Fibroblast of skin of right quadriceps (primary cell): Measurements from ENCODE around the gene ZNF503.

ENCODE experiments used
- DNase-seq: peaks from one replicate; pipeline ENCODE4 v3.0.0-alpha.2; 2013

ZNF503 gene, protein sequence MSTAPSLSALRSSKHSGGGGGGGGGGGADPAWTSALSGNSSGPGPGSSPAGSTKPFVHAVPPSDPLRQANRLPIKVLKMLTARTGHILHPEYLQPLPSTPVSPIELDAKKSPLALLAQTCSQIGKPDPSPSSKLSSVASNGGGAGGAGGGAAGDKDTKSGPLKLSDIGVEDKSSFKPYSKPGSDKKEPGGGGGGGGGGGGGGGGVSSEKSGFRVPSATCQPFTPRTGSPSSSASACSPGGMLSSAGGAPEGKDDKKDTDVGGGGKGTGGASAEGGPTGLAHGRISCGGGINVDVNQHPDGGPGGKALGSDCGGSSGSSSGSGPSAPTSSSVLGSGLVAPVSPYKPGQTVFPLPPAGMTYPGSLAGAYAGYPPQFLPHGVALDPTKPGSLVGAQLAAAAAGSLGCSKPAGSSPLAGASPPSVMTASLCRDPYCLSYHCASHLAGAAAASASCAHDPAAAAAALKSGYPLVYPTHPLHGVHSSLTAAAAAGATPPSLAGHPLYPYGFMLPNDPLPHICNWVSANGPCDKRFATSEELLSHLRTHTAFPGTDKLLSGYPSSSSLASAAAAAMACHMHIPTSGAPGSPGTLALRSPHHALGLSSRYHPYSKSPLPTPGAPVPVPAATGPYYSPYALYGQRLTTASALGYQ

DNA sequence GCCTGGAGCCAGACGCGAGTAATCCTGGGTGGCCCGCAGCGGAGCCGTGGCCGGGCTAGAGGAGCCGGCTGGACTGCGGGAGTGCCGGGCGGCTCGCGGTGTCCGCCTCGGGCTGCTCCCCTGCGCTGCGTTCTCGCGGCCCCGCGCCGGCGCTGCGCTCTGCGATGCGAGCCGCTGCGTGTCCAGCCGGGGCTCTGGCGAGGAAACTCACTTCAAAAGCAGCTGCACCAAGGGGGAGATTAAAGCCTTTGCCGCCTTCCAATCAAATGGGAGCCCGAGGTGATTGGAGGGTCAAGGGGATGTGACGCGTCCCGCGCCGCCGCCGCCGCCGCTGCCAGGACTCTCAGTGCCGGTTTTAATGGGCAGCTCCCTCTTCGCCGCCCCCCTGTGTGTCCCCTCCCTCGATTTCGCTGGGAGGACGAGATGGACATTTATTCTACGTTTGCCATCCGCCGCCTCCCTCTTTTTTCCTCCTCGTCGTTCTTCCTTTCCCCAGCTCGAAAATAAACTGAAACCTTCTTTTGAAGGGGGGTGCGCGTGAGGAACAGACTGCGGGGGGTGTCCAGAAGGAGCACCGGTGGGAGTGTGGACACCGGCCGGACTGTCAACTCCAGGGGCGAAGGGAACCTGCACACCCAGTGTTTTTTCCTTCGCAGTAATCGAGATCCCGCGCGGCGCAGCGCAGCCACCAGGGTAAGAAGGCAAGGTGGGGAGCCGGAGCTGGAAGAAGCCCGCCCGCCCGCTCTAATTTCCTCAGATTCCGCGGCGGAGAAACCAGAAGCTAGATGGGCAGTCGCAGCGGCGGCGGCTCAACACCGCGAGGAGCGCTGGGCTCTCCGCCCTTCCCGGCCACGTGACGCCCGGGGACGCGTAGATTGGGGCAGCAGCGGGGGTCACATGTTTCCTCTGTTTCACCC lies at the start of gene ZNF503:
TSS of gene ZNF503 (minus strand) at position 196 of the 917 bp plus-strand sequence. CDS start 345 bp downstream, outside the sequence.
- DNase-seq: peak; percentile 99

DNA sequence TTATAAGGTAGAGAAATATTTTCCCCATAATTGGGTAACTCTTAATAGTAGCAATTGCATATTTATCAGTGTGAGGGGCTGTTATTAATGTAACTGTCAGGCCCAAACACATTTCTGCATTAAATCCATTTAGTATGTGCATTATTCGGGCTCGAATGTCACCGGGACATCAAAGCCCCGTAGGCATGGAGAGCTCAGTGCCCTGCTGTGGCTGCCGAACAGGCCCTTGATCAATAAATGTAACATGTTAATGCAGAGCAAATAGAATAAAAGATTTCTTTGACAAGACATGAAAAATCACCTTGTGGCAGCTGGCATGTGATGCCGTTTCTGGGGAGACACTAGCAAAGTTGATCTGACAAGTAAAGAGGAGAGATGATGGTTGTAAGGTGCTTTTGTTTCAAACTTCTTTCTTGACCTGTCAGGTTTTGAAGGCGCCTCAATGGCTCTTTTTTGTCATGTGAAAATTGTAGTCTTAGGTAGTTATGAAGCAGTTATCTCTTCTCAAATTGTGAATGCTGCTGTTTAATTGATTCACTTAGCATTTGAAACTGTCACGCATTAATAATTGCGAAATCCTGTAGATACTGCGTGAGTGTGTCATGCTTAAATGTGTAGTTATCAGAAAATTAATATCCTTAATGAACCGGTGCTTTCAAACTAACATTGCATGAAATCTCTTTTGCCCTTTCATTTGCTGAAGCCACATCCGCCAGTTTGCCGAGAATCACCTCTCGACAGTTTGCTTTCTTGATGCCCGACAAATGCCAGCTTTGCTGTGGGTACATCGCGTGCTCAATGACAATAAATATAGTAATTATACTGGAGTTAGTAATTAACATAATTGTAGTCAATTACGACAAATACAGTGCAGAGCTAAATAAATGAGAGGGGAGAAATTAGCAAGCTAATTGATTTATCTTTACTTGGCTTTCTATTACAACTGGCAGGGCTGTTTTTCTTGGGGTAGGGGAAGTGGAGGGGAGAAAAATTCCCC lies 49.4 kb upstream of the ZNF503 start:
- no peak for DNase-seq

DNA sequence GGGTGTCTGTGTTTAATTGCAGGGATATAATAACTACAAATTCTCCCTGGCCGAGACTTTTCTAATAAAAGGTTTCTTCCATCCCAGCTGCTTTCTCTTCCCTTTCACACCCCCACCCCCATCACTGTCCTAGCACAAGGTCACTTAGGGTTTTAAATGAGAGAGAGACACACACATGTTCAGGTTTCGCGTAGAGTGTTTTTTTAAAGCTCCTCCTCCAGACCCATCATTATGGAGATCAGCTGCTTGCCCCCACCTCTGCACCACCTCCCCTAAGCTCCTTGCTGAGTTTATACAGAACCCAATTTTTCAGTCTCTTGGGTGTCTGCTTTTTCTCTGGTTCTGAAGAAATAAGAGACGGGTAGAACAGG lies 48.5 kb upstream of the ZNF503 start:
- no peak for DNase-seq

DNA sequence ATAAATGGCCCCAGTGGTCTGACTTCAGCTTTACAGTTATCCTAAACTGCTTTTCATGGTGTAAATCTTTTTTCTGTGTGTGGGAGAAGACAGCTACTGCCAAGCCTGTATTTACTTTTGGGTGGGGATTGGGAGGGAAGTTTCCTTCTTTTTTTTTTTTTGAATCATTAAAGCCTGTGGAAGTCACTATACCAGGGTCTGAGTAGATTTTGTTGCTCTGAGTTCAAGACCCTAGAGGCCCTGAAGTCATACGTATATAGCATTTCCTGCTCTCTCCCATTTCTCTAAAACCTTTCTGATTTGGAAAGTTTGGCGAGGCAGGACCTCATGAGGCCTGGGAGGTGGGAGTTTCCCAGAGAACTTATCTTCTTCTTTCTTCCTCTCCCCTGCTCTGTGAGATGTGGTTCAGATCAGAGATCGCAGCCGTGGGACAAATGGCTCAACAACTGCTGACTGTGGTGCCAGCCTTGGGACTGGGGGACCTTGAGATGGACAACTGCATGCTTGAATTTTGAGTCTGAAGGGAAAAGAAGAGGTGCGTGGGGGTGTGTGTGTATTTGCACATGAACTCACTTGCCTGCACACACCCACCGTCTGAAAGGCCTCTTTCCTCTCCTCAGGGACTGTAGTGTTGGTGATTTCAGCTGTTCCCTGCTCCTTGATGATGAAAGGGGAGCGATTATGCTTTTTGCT lies 48.0 kb upstream of the ZNF503 start:
- no peak for DNase-seq

DNA sequence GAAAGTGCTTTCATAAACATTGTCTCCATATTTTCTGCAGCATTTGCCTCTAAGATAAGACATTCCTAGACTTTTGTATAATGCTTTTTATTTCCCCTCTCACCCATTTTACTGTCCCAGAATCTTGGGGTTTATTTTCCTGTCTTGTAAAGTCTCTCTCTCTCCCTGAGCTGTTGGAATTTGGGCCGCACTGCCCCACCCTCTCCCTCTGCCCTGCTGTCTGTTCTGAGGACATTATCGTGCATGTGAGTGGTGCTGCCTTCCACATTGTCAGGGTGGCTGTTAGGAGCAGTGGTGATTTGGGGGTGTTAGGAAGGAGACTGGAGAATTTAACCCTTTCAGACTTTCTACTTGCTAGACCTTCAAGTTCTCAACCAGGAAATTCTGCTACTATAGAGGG lies 46.6 kb upstream of the ZNF503 start:
- DNase-seq: no peak

DNA sequence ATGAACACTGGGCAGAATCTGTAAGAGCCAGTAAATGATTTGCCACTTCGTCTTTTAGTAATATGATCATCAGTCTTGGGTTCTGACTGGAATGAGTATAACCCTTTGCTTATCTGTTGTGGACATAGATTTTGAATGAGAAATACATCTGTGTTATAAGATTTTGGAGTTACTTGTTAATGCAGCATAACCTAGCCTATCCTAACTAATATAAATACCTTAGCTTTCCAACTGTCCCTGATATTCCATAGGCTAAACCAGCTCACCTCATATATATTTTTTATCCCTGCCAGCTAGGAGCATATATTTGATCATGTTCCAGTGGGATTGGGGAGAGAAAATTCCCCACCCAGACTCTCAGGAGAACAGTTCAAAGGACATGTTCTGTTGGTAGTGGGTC lies 44.9 kb upstream of the ZNF503 start:
- no peak for DNase-seq

DNA sequence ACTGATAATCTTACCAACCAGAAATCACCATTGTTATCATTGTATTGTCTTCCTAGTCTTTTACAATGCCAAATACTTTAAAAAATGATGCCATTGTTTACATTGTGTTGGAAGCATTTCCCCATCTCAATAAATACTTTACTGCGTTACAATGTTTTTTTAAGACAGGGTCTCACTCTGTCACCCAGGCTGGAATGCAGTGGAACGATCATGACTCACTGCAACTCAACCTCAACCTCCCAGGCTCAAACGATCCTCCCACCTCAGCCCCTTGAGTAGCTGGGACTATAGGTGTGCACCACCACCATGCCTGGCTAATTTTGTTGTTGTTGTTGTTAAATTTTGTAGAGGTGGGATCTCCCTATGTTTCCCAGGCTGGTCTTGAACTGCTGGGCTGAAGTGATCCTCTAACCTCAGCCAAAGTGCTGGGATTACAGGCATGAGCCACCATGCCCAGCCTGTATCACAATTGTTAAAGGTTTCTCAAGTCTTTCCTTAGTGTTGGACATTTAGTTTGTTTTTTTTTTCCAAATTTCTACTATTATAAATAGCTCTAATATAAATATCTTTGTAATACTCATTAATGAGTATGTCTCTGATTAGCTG lies 43.3 kb upstream of the ZNF503 start:
- DNase-seq: no peak

DNA sequence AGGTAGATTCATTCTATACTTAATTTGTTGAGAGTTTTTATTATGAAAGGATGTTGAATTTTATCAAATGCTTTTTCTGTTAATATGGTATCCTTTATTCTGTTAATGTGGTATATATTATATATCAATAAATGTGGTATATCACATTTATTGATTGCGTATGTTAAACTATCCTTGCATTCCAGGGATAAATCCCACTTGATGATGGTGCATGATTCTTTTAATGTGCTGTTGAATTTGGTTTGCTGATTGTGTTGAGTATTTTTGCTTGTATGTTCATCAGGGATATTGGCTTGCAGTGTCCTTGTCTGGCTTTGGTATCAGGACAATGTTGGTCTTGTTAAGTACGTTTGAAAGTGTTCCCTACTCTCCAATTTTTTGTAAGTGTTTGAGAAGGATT lies 41.8 kb upstream of the ZNF503 start:
- no peak for DNase-seq

DNA sequence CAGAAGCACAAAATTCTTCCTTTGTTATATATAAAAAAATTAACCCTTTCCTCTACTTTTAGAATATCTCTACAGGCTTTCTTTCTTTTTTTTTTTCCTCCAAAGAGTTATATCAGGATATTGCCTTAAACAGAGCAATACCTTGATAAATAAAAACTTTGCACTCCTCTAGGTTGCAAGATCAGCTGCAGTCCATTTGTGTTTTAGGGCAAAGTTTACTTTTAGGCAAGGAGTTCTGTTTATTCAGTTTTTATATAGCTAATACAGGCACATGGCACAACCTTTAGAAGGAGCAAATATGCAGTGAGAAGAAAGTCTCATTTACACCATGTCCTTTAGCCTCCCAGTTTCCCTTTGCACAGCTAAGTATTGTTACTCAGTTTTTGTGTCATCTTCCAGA lies 40.1 kb upstream of the ZNF503 start:
- DNase-seq: no peak

DNA sequence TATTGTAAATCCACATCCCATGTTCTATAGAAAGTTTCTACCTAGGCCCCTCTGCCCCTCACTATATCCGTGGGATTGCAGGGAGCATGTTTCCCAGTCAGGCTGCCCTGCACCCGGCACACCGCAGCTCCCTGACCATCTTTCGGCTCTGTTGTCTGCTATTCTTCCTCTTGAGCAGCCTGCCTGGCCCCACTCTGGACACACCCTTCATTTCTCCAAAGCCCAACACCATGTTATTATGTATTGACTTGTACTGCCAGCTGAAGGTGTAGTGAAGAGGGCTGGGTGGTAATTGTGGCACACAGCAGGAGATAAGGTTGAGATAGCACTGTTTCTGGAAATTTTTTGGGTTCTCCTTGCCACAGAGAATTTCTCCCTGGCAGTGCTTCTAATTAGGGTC lies 39.6 kb upstream of the ZNF503 start:
- DNase-seq: no peak

DNA sequence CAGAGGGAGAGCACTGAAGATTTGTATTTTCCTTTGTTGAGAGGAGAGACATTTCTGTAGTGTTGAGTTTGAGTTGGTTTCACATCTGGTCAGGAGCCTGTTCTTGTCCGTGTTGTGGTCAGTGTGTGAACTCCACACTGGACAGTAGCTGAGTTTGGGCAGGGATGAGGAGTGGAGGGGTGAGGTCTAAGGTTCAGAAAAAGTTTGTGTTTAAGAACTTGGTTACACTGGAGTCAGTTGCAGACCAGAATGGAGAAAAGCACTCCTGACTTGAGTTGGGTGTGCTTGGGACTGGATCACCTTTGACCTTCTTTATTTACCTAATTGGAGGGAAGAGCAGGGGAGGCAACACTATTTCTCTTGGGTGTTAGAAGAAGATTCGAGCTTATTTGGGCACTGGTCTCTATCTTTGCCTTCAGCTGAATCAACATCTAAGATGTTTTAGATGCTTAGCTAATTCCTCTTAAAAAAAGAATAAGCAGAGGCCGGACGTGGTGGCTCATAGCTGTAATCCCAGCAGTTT lies 38.8 kb upstream of the ZNF503 start:
- no peak for DNase-seq

DNA sequence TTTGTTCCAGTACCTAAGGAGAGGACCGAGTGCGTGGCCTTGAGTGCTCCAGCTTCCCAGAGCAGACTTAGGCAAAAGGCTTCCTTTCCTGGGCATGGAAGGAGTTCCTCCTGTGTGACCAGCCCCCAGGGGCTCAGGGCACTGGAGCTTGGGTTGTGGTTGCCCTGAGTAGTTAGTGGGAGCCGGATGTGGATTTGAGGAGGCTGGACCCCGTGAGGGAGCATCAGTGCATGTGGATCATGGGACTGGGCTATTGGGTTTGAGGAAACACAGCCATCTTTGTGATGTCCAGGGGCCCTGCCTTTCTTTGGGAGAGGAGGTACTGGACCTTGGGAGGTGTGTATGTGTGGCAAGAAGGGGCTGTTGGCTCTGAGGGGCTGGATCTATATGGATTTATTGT lies 38.2 kb upstream of the ZNF503 start:
- no peak for DNase-seq

DNA sequence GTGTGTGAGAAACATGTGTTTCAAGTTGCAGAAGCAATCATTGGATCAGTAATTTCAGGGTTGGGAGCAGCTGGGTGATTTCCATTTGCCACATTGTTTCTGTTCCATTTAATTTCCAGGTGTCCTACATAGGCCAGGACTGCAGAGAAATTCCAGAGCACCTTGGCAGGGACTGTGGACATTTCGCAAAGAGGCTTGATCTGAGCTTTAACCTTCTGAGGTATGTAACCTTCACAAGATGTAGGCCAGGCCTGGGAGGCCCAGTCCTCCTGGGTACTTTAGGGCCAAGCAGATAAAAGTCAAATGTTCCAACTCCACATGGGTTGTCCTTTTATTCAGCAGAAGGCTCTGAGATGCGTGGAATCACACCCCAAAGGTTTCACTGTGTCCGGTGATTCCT lies 36.7 kb upstream of the ZNF503 start:
- DNase-seq: no peak

DNA sequence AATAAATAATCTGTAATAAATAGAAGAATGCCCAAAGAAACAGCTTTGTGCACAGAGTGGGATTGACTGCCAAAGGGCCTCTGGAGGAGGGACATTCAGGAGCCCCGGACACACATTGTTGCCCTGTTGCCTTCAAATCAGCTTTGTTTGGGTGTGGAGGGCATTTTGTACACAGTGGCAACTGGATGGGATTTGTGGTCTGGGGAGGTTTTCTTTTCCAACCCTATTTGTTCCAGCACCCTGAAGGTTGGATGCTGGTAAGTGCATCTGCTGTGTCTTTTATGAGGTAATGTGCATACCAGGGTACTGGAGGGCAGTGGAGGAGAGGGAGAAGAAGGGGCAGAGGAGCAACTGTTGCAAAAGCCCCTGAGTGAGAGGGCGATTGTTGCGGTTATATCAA lies 36.1 kb upstream of the ZNF503 start:
- DNase-seq: no peak

DNA sequence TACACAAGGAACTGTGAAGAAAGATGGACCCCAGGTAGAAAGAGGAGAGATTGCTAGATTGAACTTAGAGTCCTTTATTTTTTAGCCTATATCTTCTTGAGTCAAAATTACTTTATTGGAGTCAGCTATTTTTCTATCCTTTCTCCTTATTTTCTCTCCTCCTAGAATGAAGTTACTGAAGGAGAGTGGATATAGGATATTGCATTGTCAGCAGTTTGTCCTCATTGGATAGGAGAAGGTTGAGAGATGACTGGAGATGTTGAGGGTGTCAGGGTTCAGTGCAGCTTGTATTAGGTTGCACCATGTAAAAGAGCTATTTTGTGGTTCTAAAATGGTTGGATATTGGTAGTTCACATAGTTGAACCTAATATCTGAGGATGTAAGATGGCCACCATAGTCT lies 35.3 kb upstream of the ZNF503 start:
- DNase-seq: no peak

DNA sequence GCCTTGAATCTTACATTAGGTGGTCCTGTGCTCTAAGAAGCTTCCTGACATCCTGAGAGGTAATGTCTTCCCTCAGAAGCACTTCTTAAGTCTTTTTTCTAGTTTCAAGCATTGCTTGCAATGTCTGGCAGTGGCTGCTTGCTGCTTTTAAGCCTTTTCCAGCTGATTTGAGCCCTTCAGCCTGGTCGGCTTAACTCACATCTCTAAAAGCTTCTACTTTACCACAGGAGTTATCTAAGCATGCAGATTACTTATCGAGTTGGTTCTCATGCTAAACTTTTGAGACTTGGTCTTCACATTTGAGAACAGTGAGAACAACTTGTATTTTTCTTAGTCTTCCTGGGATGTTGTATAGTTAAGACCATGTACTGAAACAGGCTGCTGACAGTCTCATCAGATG lies 33.7 kb upstream of the ZNF503 start:
- no peak for DNase-seq

DNA sequence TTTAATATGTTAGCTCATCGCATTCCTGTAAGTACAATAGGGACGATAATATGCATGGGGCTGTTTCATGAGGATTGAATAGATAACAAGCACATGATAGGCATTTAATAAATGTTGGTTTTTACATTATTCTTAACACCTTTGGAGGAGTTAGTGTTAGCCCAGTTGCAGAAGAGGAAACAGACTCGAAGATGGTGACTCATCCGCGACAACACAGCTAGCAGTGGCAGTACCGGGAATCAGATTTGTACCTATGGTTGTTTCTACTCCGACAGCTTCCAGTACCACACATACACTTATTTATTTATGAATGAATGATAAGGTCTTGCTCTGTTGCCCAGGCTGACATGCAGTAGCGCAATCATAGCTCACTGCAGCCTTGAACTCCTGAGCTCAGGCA lies 32.7 kb upstream of the ZNF503 start:
- no peak for DNase-seq

DNA sequence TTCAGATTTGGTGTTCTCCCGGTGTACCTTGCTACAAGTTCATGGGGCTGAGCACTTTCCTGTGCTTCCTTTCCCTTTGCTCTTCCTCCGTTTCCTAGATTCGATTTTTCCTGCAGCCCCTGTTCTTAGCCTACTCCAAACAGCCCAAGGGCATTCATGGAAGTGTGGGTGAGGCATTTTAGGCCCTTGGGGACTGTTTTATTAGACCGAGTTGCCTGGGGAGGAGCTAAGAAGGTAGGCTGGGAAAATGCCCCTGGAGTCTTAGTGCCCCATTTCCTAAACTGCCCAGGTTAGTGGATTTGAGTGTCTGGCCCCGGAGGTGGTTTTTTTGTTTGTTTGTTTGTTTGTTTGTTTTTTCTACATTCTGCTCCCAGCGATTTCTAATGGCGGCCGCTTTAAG lies 31.7 kb upstream of the ZNF503 start:
- no peak for DNase-seq

DNA sequence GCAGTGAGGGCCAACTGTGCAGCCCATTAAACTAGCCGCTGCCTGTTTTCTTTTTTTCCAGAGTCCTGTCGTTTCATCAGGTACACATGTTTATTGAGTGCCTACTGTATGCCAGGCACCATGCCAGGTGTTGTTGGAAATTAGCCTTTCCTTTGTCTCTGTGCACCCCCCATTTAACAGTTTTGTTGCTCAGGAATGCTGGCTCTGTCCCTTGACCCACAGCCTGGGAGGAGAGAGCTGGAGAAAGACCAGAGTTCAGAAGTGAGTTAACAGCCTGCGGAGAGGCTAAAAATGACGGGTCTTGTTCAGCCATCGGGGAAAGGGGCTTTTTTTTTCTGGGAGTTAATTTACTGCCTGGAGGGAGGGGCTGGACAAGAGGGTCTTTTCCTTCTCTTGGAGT lies 31.2 kb upstream of the ZNF503 start:
- no peak for DNase-seq

DNA sequence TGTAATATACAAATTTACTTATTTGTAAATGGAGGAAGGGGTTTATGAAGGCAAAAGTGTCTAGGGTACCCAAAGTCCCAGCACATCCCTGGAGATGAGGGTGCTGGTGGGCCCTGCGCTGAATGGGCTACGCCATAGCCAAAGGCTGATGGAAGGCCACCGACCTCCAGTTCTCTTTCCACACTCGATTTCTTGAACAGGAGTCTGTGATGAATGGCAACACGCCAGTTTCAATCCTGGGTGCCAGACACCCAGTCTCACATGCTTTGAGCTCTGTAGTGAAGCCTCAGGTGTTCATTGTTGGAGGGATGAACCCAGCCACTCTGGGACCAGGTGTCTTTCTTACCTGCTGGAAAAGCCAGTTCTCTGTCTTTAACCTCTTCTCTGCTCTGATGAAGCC lies 30.6 kb upstream of the ZNF503 start:
- no peak for DNase-seq
